Activated B cell treated with CpG ODN at 0.5 μM for 24 hours (primary cell): ENCODE measurements around the gene TSHZ2. TPM values are rescaled to one million over a fixed set of nuclear protein-coding genes. Genes with fewer than 3 reads are reported as not detected.

Experiments
- ATAC-seq: fragments of 200-7000 bp; cut with Tn5 transposase; one replicate; pipeline ENCODE4 v1.10.0; 2021; ENCODE audit warnings: low read depth, mild to moderate bottlenecking, moderate library complexity
- CTCF ChIA-PET: fragments of 350-600 bp; sonication (Branson Sonifier 250); formaldehyde crosslinking; loops from one replicate; lab custom pipeline; 2021; ENCODE audit warnings: antibody characterized with exemption; lab: Charles Lee
- POLR2A ChIA-PET: fragments of 350-600 bp; sonication (Branson Sonifier 250); formaldehyde crosslinking; loops from one replicate; lab custom pipeline; 2021; ENCODE audit warnings: antibody characterized with exemption; lab: Charles Lee
- DNase-seq: peaks from one replicate; pipeline ENCODE4 v3.0.0; 2022
- H3K27ac Mint-ChIP-seq: one replicate; pipeline ENCODE4 v1.8.0; 2020; ENCODE audit warnings: mixed read lengths
- H3K27me3 Mint-ChIP-seq: one replicate; pipeline ENCODE4 v1.8.0; 2021; ENCODE audit warnings: mixed read lengths
- H3K36me3 Mint-ChIP-seq: one replicate; pipeline ENCODE4 v1.8.0; 2021; ENCODE audit warnings: low read depth, mixed read lengths
- H3K4me1 Mint-ChIP-seq: one replicate; pipeline ENCODE4 v1.8.0; 2021; ENCODE audit warnings: mixed read lengths
- H3K4me3 Mint-ChIP-seq: one replicate; pipeline ENCODE4 v1.8.0; 2020; ENCODE audit warnings: mild to moderate bottlenecking, mixed read lengths
- H3K9me3 Mint-ChIP-seq: one replicate; pipeline ENCODE4 v1.8.0; 2020; ENCODE audit warnings: mixed read lengths
- CTCF ChIP-seq: fragments of 200-600 bp; IDR thresholded peaks from one replicate; pipeline ENCODE4 v1.8.0; 2022; ENCODE audit warnings: antibody characterized with exemption, mild to moderate bottlenecking
- intact Hi-C: fragments of 100-400 bp; cut with micrococcal nuclease; formaldehyde crosslinking; loops from one replicate; pipeline ENCODE4 v1.15.1; 2024
- total RNA-seq: library from RNA; stranded (reverse); gene quantifications from 2 replicates; pipeline ENCODE4 v1.2.3, GENCODE V29; 2022

Gene TSHZ2
- total RNA-seq, 1 donor from 2014 or later: 1.7 TPM

- no peak for TF ChIP-seq CTCF
- intact Hi-C loops: no loop called here
- no peaks in the 10 kb centered on the region for H3K36me3 Mint-ChIP-seq
- H3K4me1 Mint-ChIP-seq: peaks cover 1% of the 10 kb centered on the region
- H3K4me3 Mint-ChIP-seq: no peak overlapping the region
- ATAC-seq (no peak), DNase-seq (no peak)
- CTCF ChIA-PET: no interaction called here
- H3K9me3 Mint-ChIP-seq: no peaks in the 10 kb centered on the region
- POLR2A ChIA-PET: no interaction called here
- H3K27me3 Mint-ChIP-seq: no peaks in the 10 kb centered on the region
- no peak overlapping the region for H3K27ac Mint-ChIP-seq
These were observed 107.1 kb downstream of the TSHZ2 start for GRCh38 chr20:53079261-53079691.

GRCh38 chr20:53079828-53080686 is 107.9 kb downstream of the TSHZ2 start:
- Mint-ChIP-seq H3K27ac (no peak overlapping the region), H3K4me3 (no peak overlapping the region), H3K36me3 (no peaks in the 10 kb centered on the region), H3K9me3 (no peaks in the 10 kb centered on the region), H3K4me1 (peaks cover 1% of the 10 kb centered on the region), H3K27me3 (no peaks in the 10 kb centered on the region)
- no peak for TF ChIP-seq CTCF
- ChIA-PET CTCF (no interaction called here), POLR2A (no interaction called here)
- no peak for DNase-seq
- intact Hi-C loops: no loop called here
- no peak for ATAC-seq

GRCh38 chr20:53080687-53080962 is 108.5 kb downstream of the TSHZ2 start:
- Mint-ChIP-seq H3K27me3 (no peaks in the 10 kb centered on the region), H3K4me3 (no peak overlapping the region), H3K27ac (no peak overlapping the region), H3K4me1 (peaks cover 4% of the 10 kb centered on the region), H3K36me3 (no peaks in the 10 kb centered on the region), H3K9me3 (no peaks in the 10 kb centered on the region)
- TF ChIP-seq CTCF: no peak
- ChIA-PET POLR2A (no interaction called here), CTCF (no interaction called here)
- ATAC-seq (no peak), DNase-seq (no peak)
- intact Hi-C loops: no loop called here

- Mint-ChIP-seq H3K9me3 (no peaks in the 10 kb centered on the region), H3K27me3 (no peaks in the 10 kb centered on the region), H3K27ac (no peak overlapping the region), H3K4me1 (peaks cover 8% of the 10 kb centered on the region), H3K36me3 (no peaks in the 10 kb centered on the region), H3K4me3 (no peak overlapping the region)
- ATAC-seq (no peak), DNase-seq (no peak)
- no peak for TF ChIP-seq CTCF
- ChIA-PET CTCF (no interaction called here), POLR2A (no interaction called here)
- intact Hi-C loops: no loop called here
These were observed 109.1 kb downstream of the TSHZ2 start for GRCh38 chr20:53080969-53081871.
